Vagina (tissue), 2 donors: ENCODE data around the gene SIPA1L3. TPM values are rescaled to one million over a fixed set of nuclear protein-coding genes. Genes with fewer than 3 reads are reported as not detected.

ENCODE experiments used
- DNase-seq, 2 donors: peaks; one replicate each; pipeline ENCODE4 v3.0.0-alpha.2; 2017; ENCODE audit errors: extremely low spot score in 2 of 2
- H3K27ac ChIP-seq: fragments of 200-600 bp; sonication (generic); one replicate; pipeline ENCODE4 v1.5.1; 2019
- H3K27me3 ChIP-seq: fragments of 200-600 bp; sonication (generic); one replicate; pipeline ENCODE4 v1.5.1; 2019
- H3K36me3 ChIP-seq, 2 donors: fragments of 200-600 bp; sonication (generic); one replicate each; pipeline ENCODE4 v1.5.1; 2017 to 2019
- H3K4me1 ChIP-seq: fragments of 200-600 bp; sonication (generic); one replicate; pipeline ENCODE4 v1.5.1; 2019
- H3K4me3 ChIP-seq, 2 donors: fragments of 200-600 bp; sonication (generic); 1 replicate in 1 of 2; 2 replicates in 1 of 2; pipeline ENCODE4 v1.5.1; 2016 to 2019
- H3K9me3 ChIP-seq: fragments of 200-600 bp; sonication (generic); one replicate; pipeline ENCODE4 v1.5.1; 2019
- POLR2A ChIP-seq, 2 donors: fragments of 450-650 bp; IDR thresholded peaks; one replicate each; pipeline ENCODE4 v1.6.1; 2017; ENCODE audit warnings: antibody characterized with exemption in 2 of 2, mild to moderate bottlenecking in 2 of 2, moderate library complexity in 2 of 2
- POLR2AphosphoS5 ChIP-seq, 2 donors: sonication (generic); formaldehyde crosslinking; IDR thresholded peaks; one replicate each; pipeline ENCODE4 v1.9.0; 2017; ENCODE audit warnings: antibody characterized with exemption in 2 of 2, mild to moderate bottlenecking in 2 of 2, low read depth in 1 of 2; ENCODE audit not compliant: insufficient read depth in 1 of 2
- intact Hi-C: fragments of 100-400 bp; cut with DNase I; formaldehyde crosslinking; loops from one replicate; pipeline ENCODE4 v1.15.1; 2023
- total RNA-seq: library from RNA; depleted of rRNA; stranded (reverse); fragments of >200 nt; gene quantifications from one replicate; pipeline ENCODE4 v1.2.3, GENCODE V29; 2016
- TF ChIP-seq, protein P1 (sequence below), 3 experiments: fragments of 450-650 bp in 2 of 3; fragments of 200-600 bp in 1 of 3; sonication (generic) in 1 of 3; IDR thresholded peaks; one replicate each; pipeline ENCODE4 v1.5.1; 2017 to 2019; ENCODE audit warnings: antibody characterized with exemption in 3 of 3, mild to moderate bottlenecking in 2 of 3, moderate library complexity in 2 of 3

The SIPA1L3 gene
- total RNA-seq, 1 donor from 2014 or later: 13.0 TPM

DNA sequence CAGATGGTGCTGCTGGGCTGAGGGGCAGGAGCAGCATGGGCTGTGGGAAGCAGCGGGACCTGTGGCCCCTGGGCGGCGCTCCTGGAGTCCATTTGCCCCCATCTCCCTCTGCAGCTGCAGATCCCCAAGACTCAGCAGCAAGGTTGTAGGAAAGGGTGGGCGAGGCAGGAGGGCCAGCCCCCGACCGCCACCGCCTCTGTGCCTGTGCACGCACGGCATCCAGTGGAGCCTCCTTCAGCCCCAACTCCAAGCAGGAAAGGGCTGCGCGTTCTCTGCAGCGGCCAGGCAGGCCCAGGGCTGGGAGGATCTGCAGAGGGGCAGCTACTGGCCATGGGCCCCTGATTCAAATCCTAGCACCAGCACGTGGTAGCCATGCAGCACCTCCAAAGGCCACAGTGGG is 296.2 kb downstream of the SIPA1L3 start:
- Histone ChIP-seq H3K36me3 (peaks cover 0 to 29% of the 10 kb centered on the region in 2 donors), H3K27ac (no peak overlapping the region), H3K27me3 (no peaks in the 10 kb centered on the region), H3K9me3 (no peaks in the 10 kb centered on the region), H3K4me1 (no peaks in the 10 kb centered on the region), H3K4me3 (no peak overlapping the region)
- TF ChIP-seq, protein P1, sequence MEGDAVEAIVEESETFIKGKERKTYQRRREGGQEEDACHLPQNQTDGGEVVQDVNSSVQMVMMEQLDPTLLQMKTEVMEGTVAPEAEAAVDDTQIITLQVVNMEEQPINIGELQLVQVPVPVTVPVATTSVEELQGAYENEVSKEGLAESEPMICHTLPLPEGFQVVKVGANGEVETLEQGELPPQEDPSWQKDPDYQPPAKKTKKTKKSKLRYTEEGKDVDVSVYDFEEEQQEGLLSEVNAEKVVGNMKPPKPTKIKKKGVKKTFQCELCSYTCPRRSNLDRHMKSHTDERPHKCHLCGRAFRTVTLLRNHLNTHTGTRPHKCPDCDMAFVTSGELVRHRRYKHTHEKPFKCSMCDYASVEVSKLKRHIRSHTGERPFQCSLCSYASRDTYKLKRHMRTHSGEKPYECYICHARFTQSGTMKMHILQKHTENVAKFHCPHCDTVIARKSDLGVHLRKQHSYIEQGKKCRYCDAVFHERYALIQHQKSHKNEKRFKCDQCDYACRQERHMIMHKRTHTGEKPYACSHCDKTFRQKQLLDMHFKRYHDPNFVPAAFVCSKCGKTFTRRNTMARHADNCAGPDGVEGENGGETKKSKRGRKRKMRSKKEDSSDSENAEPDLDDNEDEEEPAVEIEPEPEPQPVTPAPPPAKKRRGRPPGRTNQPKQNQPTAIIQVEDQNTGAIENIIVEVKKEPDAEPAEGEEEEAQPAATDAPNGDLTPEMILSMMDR (IDR thresholded peaks at IDR 0.05): no peak
- no peak for TF ChIP-seq POLR2A (IDR thresholded peaks at IDR 0.05)
- TF ChIP-seq POLR2AphosphoS5 (IDR thresholded peaks at IDR 0.05; ENCODE audit: insufficient read depth in 1 of 2, low read depth in 1 of 2): no peak
- no peak for DNase-seq
- intact Hi-C loops: no loop called here

DNA sequence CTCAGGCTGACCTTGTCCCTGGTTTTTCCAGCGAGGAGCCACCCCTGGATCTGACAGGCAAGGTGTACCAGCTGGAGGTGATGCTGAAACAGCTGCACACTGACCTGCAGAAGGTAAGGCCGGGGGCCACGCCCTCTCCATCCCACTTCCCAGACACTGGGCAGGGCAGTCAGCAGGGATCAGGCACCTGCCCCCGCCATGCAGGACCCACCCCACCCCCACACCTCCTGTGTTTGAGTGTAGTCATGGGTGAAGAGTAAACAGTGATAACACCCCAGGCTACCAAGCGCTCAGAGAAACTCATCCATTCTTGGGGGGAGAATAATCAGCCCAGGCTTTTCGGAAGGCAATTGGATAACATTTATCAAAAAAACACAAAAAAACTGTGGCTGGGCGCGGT is 297.1 kb downstream of the SIPA1L3 start:
- Histone ChIP-seq H3K27ac (no peak overlapping the region), H3K4me1 (peaks cover 4% of the 10 kb centered on the region), H3K36me3 (peaks cover 0 to 23% of the 10 kb centered on the region in 2 donors), H3K4me3 (no peak overlapping the region), H3K9me3 (no peaks in the 10 kb centered on the region), H3K27me3 (no peaks in the 10 kb centered on the region)
- no peak for DNase-seq
- TF ChIP-seq, protein P1 (IDR thresholded peaks at IDR 0.05): no peak
- TF ChIP-seq POLR2A (IDR thresholded peaks at IDR 0.05): no peak
- no peak for TF ChIP-seq POLR2AphosphoS5 (IDR thresholded peaks at IDR 0.05; ENCODE audit: insufficient read depth in 1 of 2, low read depth in 1 of 2)
- intact Hi-C loops: no loop called here

DNA sequence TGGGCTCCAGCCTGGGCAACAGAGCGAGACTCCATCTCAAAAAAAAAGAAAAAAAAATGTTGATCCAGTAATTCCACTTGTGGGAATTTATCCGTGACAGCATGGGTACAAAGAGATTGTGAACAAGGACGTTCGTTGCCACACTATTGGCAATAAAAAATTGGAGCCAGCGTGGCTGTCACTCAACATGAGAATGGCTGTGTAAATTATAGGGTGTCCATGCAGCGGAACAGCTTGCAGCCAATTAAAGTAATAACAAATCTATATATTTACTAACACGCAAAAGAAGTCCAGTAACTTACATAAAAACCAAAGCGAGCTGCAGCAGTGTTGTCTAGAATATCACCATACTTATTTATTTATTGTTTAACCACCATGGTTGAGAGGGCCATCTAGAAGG is 297.7 kb downstream of the SIPA1L3 start:
- intact Hi-C loops: no loop called here
- H3K36me3 ChIP-seq: peaks cover 0 to 23% of the 10 kb centered on the region in 2 donors
- no peak overlapping the region for H3K27ac ChIP-seq
- no peaks in the 10 kb centered on the region for H3K9me3 ChIP-seq
- no peak for TF ChIP-seq POLR2AphosphoS5 (IDR thresholded peaks at IDR 0.05; ENCODE audit: insufficient read depth in 1 of 2, low read depth in 1 of 2)
- TF ChIP-seq POLR2A (IDR thresholded peaks at IDR 0.05): no peak
- TF ChIP-seq, protein P1 (IDR thresholded peaks at IDR 0.05): no peak
- DNase-seq: no peak
- H3K4me1 ChIP-seq: peaks cover 11% of the 10 kb centered on the region
- no peaks in the 10 kb centered on the region for H3K27me3 ChIP-seq
- no peak overlapping the region for H3K4me3 ChIP-seq

DNA sequence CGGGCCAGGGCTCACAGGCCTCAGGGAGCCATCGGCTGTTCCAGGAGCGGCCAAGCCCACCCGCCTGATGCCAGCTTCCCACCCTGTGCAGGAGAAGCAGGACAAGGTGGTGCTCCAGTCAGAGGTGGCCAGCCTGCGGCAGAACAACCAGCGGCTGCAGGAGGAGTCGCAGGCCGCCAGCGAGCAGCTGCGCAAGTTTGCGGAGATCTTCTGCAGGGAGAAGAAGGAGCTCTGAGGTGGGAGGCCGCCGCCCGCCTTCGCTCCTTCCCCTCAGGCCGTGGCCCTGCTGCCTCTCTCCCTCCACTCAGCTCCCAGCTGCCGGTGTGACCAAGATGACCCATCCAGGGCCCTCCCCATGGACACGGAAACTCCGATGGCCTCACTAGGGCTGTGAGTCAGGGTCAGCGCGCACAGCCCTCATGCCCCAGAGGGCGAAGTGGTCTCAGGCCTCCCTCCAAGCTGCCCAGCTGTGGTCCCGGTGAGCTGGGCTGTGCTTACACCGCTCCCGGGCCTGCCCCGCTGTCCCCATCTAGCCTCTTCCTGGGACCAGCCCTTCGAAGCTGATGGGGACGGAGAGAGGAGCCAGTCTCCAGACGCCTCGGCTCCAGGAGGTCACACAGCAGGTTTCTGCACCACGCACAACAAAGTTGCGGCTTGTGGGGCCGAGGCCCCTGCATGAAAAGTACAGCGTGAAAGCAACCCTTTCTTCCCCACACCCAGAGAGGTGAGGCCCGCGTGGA is 299.2 kb downstream of the SIPA1L3 start:
- peaks cover 5% of the 10 kb centered on the region for H3K27me3 ChIP-seq
- peaks cover 0 to 23% of the 10 kb centered on the region in 2 donors for H3K36me3 ChIP-seq
- peaks cover 25% of the 10 kb centered on the region for H3K4me1 ChIP-seq
- no peak overlapping the region for H3K27ac ChIP-seq
- TF ChIP-seq POLR2A (IDR thresholded peaks at IDR 0.05) (no peak), POLR2AphosphoS5 (IDR thresholded peaks at IDR 0.05; ENCODE audit: insufficient read depth in 1 of 2, low read depth in 1 of 2) (no peak)
- TF ChIP-seq, protein P1 (IDR thresholded peaks at IDR 0.05): no peak
- intact Hi-C loops: no loop called here
- no peak overlapping the region for H3K4me3 ChIP-seq
- no peaks in the 10 kb centered on the region for H3K9me3 ChIP-seq
- DNase-seq: no peak

DNA sequence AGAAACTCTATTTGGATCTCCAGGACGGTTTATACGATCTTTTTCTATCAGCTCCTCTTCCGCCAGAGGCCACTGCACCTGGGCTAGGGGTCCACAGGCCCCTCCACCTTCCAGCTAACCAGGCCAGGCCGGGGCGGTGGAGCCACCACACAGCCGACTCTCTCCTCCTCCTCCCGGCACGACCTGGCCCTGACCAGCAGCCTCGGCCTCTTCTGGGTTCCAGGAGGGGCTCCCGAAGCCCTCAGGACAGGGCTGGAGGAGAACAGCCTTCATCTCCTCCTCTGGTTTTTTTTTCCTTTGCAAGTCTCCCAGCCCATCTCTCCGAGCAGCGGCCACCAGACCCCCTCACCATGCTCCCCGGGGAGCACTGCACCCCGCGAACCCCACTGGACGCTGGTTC is 299.9 kb downstream of the SIPA1L3 start:
- no peak for TF ChIP-seq POLR2AphosphoS5 (IDR thresholded peaks at IDR 0.05; ENCODE audit: insufficient read depth in 1 of 2, low read depth in 1 of 2)
- TF ChIP-seq, protein P1 (IDR thresholded peaks at IDR 0.05): no peak
- no peak for TF ChIP-seq POLR2A (IDR thresholded peaks at IDR 0.05)

More for the DNA sequence above, 299.9 kb downstream of the SIPA1L3 start:
- no peak for DNase-seq
- no peak overlapping the region for H3K27ac ChIP-seq
- peaks cover 5% of the 10 kb centered on the region for H3K27me3 ChIP-seq
- H3K4me3 ChIP-seq: no peak overlapping the region
- H3K36me3 ChIP-seq: peaks cover 0 to 16% of the 10 kb centered on the region in 2 donors
- intact Hi-C loops: no loop called here
- no peaks in the 10 kb centered on the region for H3K9me3 ChIP-seq
- H3K4me1 ChIP-seq: peaks cover 29% of the 10 kb centered on the region
